HCT116 (cell line): ENCODE data around the gene VTI1A.

ENCODE experiments used
- ELF1 ChIP-seq: IDR thresholded peaks from 2 replicates; pipeline ENCODE4 v1.6.1; 2012; ENCODE audit warnings: low read depth, borderline replicate concordance
- REST ChIP-seq: IDR thresholded peaks from 2 replicates; pipeline ENCODE4 v1.6.1; 2012; ENCODE audit warnings: low read depth
- TF ChIP-seq, protein P1 (sequence below), 3 experiments: fragments of 200-600 bp in 1 of 3; sonication (generic) in 1 of 3; IDR thresholded peaks in 2 of 3; conservative IDR thresholded peaks in 1 of 3; 2 replicates each; pipeline ENCODE4 v1.5.1; 2012 to 2017; ENCODE audit warnings: low read depth in 2 of 3, low read length in 2 of 3, antibody characterized with exemption in 1 of 3, borderline replicate concordance in 1 of 3, control low read depth in 1 of 3, mild to moderate bottlenecking in 1 of 3, mixed read lengths in 1 of 3, mixed run types in 1 of 3, moderate library complexity in 1 of 3; ENCODE audit not compliant: insufficient read depth in 1 of 3

DNA sequence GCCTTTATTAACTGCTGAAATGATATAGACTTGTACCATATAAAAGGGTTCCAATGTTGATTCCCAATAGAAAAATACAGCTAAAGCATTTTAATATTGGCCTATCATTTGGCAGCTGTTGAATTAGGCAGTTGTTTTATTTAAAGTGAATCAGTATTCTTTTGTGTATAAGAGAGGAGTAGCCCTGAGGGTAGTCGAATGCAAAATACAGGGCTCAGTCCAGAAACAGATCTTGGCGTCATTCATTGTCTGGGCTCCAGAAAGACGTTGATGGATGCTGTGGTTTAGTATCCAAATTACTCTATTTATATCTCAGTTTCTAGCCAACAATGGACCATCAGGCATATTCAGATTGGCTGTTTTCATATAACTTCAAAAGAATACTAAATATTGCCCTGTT is 193.6 kb downstream of the VTI1A start:
- TF ChIP-seq REST (no peak), ELF1 (no peak)
- TF ChIP-seq, protein P1, sequence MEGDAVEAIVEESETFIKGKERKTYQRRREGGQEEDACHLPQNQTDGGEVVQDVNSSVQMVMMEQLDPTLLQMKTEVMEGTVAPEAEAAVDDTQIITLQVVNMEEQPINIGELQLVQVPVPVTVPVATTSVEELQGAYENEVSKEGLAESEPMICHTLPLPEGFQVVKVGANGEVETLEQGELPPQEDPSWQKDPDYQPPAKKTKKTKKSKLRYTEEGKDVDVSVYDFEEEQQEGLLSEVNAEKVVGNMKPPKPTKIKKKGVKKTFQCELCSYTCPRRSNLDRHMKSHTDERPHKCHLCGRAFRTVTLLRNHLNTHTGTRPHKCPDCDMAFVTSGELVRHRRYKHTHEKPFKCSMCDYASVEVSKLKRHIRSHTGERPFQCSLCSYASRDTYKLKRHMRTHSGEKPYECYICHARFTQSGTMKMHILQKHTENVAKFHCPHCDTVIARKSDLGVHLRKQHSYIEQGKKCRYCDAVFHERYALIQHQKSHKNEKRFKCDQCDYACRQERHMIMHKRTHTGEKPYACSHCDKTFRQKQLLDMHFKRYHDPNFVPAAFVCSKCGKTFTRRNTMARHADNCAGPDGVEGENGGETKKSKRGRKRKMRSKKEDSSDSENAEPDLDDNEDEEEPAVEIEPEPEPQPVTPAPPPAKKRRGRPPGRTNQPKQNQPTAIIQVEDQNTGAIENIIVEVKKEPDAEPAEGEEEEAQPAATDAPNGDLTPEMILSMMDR (IDR thresholded peaks at IDR 0.05 in 2 of 3, conservative IDR thresholded peaks at IDR 0.05 in 1 of 3; ENCODE audit: borderline replicate concordance in 1 of 3, insufficient read depth in 1 of 3, low read depth in 2 of 3, low read length in 2 of 3), result no peak
